NCI-H510A (cell line): ENCODE data around the gene SALL2.
"Not testable (repeated sequence)": the region's sequence is repeated elsewhere in the genome, so short reads cannot be mapped to it uniquely, and the experiment has no call there.

Experiments
- DNase-seq: peaks from one replicate; lab custom pipeline; 2025; lab: John Stamatoyannopoulos, UW

SALL2 gene

DNA sequence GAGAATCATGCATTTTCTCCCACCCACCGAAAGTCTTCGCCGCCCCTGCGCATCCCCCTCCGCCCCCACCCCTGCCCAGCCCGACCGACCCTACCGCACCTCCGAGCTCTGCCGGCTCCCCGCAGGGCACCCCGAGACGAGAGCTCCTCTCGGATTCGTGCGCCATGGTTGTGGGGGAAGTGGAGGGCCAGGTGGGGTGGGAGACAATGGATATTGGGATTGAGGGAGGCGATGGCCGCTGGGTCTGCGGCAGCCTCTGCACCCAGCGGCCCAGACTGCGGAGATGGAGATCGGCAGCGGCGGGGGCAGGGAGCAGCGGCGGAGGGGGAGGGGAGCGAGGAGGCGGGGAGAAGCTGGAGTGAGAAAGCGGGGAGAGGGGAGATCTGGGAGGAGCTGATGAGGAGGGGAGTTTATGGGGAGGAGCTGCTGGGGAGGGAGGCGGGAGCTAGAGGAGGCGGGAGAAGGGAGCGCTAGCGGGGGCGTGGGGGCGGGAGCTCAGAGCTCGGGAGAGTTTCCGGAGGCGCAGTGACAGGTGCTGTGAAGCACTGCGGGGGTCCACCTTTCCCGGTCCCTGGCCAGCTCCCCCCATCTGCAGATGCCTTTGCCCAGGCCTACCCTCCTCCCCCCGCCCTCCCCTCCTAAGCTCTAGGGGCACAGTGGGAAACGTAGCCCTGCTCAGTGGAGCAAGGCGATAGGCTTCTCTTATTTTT lies at the start of gene SALL2:
Gene SALL2, minus strand, starts transcription at position 385 of the 710 bp plus-strand sequence. Its CDS starts 219 bp downstream, at position 166.
- DNase-seq = peak; percentile 92

- DNase-seq = no peak
Measured at GRCh38 chr14:21575661-21576060, 49.5 kb upstream of the SALL2 start.

DNA sequence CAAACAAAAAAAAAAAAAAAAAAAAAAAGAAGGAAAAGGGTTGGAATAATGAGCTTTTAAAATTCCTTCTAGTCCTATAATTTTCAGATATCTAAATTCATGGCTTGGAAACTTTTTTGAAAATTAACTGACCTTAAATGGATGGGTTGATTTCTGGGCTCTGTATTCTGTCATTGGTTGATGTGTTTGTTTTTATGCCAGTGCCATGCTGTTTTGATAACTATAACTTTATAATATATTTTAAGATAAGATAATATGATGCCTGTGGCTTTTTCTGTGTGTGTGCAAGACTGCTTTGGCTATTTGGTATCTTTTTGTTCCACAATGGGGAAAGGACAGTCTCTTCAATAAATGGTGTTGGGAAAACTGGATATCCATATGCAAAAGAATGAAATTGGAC lies 46.5 kb upstream of the SALL2 start:
- DNase-seq = no peak

DNA sequence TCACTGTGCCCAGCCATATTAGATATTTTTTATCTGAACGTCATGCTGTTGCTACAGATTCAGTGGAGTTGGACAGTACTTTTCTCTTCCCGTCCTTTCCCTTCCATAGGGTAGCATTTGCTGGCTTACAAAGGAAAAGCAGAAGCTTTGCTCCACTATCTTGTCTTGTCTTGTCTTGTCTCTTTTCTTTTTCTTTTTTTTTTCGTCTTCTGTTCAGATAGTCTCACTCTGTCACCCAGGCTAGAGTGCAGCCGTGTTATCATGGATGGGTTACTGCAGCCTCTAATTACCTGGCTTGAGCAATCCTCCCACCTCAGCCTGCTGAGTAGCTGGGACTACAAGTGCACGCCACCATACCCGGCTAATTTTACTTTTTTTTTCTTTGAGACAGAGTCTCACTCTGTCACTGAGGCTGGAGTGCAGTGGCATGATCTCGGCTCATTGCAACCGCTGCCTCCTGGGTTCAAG lies 32.6 kb upstream of the SALL2 start:
- DNase-seq = no peak

DNA sequence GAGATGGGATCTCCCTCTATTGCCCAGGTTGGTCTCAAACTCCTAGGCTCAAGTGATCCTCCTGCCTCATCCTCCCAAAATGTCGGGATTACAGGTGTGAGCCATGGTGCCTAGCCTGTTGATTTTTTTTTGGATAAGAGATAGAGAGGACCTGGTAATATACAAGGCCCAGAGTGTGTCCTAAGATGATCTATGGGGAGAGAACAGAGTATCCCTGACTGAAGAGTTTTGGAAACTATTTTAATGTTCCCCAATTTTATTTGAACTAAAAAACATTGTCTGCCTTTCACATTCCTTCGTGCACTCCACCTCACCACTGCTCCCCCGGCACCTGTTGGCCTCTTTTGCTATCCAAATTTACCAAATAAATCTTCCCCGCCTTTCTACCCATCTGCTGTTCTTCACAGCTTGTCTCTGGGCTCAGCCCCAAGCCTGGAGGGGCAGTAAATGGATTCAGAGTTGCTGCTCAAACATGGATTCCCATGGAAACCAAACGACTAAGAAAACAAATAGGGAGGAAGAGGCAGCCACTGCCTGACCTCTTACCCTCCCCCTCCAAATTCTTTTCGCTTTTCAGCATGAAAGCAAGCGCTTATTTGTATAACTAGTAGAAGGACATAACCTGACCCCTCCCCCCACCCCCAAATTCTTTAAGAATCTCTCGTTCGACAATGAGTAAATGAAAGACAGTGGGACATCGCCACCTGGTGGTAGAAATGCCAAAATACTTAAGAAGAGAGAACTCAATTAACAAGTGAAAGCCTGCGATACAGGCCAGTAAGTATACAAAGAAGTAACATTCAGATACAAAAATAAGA lies 31.1 kb upstream of the SALL2 start:
- DNase-seq = peak; percentile 22

DNA sequence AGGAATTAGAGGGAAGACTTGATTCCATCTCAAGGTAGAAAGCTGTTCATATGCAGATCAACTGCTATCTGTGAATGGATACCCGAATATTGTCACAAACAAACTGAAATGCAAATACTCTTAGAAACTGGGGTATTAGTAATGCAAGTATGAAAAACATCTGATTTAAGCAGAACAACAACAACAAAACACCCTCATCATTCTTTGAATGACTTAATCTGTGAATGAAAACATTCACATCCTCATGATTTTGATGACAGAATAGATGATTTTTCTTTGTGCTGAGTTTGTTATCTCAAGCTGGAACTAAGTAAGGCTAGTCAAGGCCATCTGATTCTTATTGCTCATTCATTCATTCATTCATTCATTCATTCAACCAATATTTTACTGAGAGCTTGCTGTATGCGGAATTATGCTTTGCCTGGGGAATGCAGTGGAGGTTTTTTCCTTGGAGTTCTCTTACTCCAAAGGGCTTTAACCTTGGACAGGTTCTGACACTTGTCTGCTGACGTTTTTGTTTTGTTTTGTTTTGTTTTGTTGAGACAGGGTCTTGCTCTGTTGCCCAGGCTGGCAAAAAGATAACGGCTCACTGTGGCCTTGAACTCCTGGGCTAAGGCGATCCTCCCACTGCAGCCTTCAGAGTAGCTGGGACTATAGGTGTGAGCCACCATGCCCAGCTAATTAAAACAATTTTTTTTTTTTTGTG lies 30.4 kb upstream of the SALL2 start:
- DNase-seq = no peak

- DNase-seq = no peak
Measured at GRCh38 chr14:21553266-21553665, 27.1 kb upstream of the SALL2 start.

DNA sequence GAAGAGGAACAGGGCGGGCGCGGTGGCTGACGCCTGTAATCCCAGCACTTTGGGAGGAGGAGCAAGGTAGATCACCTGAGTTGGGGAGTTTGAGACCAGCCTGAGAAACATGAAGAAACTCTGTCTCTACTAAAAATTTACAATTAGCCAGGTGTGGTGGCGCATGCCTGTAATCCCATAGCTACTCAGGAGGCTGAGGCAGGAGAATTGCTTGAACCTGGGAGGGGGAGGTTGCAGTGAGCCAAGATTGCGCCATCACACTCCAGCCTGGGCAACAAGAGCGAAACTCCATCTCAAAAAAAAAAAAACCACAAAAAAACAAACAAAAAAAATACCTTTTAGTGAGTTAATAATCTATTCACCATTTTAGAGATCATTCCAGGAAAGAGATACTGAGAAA lies 18.4 kb upstream of the SALL2 start:
- DNase-seq = not testable (repeated sequence)

GRCh38 chr14:21543963-21544362 lies 17.8 kb upstream of the SALL2 start:
- DNase-seq = no peak

- DNase-seq = no peak
Measured at GRCh38 chr14:21543521-21543960, 17.4 kb upstream of the SALL2 start.

DNA sequence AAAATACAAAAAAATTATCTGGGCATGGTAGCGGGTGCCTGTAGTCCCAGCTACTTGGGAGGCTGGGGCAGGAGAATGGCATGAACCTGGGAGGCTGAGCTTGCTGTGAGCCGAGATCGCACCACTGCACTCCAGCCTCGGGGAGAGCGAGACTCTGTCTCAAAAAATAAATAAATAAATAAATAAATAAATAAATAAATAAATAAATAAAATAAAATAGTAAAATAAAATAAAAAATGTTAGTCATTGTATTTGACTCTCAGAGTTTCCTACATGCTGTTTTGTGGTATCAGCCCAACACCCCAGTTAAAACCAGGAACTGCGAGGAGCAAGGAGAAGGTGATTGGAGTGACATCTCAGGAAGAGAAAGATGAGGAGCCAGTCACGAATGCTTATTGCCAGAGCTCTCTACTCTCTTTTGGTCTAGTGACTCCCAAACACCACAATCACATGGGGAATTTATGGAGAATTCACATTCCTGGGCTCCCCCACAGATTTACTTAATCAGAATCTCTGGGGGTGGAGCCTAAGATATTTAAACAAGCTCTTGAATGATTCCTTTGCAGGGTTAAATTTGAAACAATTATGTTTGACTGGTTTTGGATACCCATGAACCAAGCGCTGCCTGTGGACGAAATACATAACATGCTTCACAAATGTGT lies 15.4 kb upstream of the SALL2 start:
- no peak for DNase-seq

GRCh38 chr14:21539189-21539940 lies 13.2 kb upstream of the SALL2 start:
- no peak for DNase-seq

DNA sequence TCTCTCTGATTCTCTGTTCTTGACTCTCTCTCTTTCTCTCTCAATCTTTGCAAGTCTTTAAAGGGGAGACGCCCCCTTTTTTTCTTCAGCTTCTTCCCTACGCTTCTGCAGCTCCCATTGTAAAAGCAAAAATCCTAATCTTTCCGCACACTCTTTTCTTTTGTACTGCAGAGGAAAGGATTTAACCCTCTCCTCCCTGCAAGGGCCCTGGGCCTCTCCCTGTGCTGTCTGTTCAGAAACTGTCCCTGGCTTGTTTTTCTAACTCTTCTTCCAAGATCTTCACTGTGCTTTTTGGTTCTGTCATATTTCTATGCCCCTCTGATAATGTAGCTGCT lies 10.9 kb upstream of the SALL2 start:
- no peak for DNase-seq

GRCh38 chr14:21536418-21537089 lies 10.4 kb upstream of the SALL2 start:
- DNase-seq = no peak

GRCh38 chr14:21535545-21536417 lies 9.6 kb upstream of the SALL2 start:
- DNase-seq = no peak

DNA sequence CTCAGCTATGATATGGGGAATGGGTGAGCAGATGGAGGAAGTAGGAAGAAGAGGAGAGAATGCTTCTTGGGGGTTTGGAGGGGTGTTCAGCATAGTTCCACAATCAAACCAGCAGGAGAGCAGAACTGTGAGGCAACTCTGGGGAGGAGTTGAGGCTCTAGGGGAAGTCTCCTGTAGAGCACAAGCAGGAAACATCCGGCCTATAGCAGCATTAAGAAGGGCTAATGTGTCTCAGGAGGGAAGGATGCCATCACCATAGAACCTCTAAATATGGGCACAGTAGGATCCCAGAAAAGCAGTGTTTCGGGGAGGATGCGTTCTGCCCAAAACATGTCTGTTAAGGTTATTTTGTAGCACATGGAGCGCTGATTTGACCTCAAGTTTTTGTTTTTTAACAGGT lies 8.4 kb upstream of the SALL2 start:
- no peak for DNase-seq

DNA sequence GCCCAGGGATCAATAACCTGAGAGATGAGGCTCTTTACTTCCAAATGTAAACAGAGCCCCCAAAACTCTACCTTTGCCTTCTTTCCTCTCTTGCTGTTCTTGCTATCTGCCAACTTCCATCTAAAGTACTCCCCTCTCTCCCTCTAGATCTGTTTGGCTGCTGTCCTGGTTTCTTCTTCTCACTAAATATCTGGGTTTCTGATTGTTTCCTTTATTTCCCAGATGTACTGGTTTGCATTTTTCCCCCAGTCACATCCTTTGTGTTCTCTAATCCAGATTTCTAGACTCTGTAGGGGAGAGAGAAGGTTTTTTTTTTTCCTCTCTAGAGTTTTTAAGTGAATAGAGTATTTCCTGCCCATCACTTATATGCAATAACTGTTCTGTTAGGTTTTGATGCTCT lies 7.1 kb upstream of the SALL2 start:
- no peak for DNase-seq

DNA sequence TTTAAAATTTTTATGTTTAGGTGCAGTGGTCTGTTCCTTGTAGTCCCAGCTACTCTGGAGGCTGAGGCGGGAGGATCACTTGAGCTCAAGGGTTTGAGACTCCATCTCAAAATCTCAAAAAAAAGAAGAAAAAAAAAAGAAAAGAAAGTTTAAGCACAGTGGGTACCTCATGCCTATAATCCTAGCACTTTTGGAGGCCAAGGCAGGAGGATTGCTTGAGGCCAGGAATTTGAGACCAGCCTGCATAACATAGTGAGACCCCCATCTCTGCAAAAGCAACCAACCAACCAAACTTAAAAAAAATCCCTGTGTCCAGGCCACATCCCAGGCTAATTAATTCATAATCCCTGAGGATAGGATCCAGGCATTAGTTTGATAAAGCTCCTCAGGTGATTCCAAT lies 3.4 kb upstream of the SALL2 start:
- no peak for DNase-seq

DNA sequence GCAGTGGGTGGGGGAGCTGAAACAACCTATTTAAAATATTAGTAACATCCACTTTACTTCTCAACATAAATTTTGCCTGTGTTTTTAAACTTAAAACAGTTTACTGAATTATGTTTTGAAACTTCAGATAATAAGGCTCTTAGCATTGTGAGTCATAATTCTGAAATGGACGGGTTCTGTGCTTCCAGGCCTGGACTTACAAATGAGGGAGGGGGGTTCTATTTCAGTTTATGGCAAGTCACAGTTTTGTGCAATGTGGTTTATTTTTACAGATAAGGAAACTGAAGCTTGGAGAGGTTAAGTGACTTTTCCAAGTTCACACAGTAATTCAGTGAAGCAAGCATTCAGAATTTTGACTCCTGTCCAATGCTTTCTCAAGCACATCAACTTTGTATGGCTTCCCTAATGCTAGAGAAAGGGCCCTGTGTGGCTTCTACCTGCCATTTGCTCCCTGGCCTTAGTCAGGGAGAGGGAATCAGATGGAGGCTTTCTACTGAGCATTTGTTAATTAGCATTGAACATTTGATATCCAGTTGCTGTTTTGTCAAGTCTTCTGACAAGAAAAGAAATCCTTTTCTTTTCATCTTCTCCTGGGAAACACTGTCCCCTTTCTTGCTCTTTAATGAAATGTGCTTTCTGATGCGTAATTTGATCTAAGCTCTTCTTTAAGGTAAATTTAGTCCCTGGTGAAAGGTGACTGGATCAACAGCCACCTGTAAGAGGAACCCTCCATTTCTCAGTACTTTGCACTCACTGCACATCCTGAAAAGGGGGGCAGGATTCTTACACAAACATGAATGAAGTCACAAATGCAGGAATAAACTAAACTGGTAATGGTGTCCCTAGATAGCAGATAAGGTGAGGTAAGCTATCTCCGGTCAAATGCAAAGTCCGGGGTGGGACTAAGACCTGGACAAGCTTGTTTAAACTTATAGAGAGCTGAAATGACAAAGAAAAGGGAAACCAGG lies 2.5 kb upstream of the SALL2 start:
- DNase-seq = no peak
